H1 (cell line): Measurements from ENCODE around the gene ONECUT3. TPM values are rescaled to one million over a fixed set of nuclear protein-coding genes. Genes with fewer than 3 reads are reported as not detected.

Experiments
- CTCF ChIA-PET: fragments of 300-600 bp; sonication (Branson Sonifier 250); formaldehyde crosslinking; loops from one replicate; lab custom pipeline; 2021; ENCODE audit not compliant: partially characterized antibody; lab: Charles Lee
- POLR2A ChIA-PET: fragments of 300-600 bp; sonication (Branson Sonifier 250); formaldehyde crosslinking; loops from one replicate; lab custom pipeline; 2021; ENCODE audit warnings: inconsistent platforms; ENCODE audit not compliant: partially characterized antibody; lab: Charles Lee
- DNase-seq, 2 experiments: peaks; one replicate each; pipeline versions ENCODE4 v3.0.0 to v3.0.0-alpha.2; 2010 to 2022; ENCODE audit warnings: low spot score in 2 of 2, low read depth in 1 of 2, mixed read lengths in 1 of 2
- FAIRE-seq: peaks from 2 replicates; lab custom pipeline; 2011; peaks lifted over from hg19 to GRCh38; lab: Jason Lieb, UNC
- H2AFZ ChIP-seq: 2 replicates; pipeline ENCODE4 v1.8.1; 2012; ENCODE audit warnings: low read length, inconsistent platforms
- H2AK5ac ChIP-seq: 2 replicates; pipeline ENCODE4 v1.6.1; 2013; ENCODE audit warnings: low read depth, low read length
- H2BK120ac ChIP-seq: replicated peaks from 2 replicates; pipeline ENCODE3; 2013; ENCODE audit warnings: low read depth, low read length, inconsistent platforms
- H2BK12ac ChIP-seq: 2 replicates; pipeline ENCODE4 v1.6.1; 2013; ENCODE audit warnings: low read depth, low read length
- H2BK15ac ChIP-seq: 2 replicates; pipeline ENCODE4 v1.6.1; 2013; ENCODE audit warnings: low read length
- H2BK20ac ChIP-seq: 2 replicates; pipeline ENCODE4 v1.6.1; 2013; ENCODE audit warnings: low read length
- H2BK5ac ChIP-seq: 2 replicates; pipeline ENCODE4 v1.6.1; 2013; ENCODE audit warnings: low read depth, low read length
- H3K14ac ChIP-seq: 2 replicates; pipeline ENCODE4 v1.6.1; 2013; ENCODE audit warnings: inconsistent platforms; ENCODE audit not compliant: insufficient read length
- H3K18ac ChIP-seq: 2 replicates; pipeline ENCODE4 v1.6.1; 2013; ENCODE audit warnings: low read length; ENCODE audit errors: extremely low read depth
- H3K23ac ChIP-seq: 2 replicates; pipeline ENCODE4 v1.6.1; 2013; ENCODE audit warnings: inconsistent platforms; ENCODE audit not compliant: insufficient read length
- H3K23me2 ChIP-seq: 2 replicates; pipeline ENCODE4 v1.6.1; 2013; ENCODE audit warnings: low read depth, low read length
- H3K27ac ChIP-seq: 2 replicates; pipeline ENCODE4 v1.6.1; 2011; ENCODE audit warnings: low read depth, low read length, inconsistent platforms
- H3K27me3 ChIP-seq, 4 experiments: replicated peaks in 1 of 4; 1 replicate in 1 of 4; 2 replicates in 3 of 4; pipeline versions ENCODE4 v1.6.1 to v1.8.1; 2011 to 2013; ENCODE audit warnings: low read length in 3 of 4, mild to moderate bottlenecking in 3 of 4, inconsistent platforms in 2 of 4, mixed read lengths in 2 of 4, moderate library complexity in 1 of 4; ENCODE audit not compliant: control insufficient read depth in 3 of 4, insufficient read depth in 3 of 4; ENCODE audit errors: extremely low read depth in 1 of 4
- H3K36me3 ChIP-seq, 4 experiments: 2 replicates each; pipeline versions ENCODE4 v1.6.1 to v1.8.1; 2011 to 2013; ENCODE audit warnings: mild to moderate bottlenecking in 4 of 4, low read length in 3 of 4, moderate library complexity in 2 of 4, control low read depth in 1 of 4, inconsistent platforms in 1 of 4; ENCODE audit not compliant: insufficient read depth in 4 of 4, control insufficient read depth in 2 of 4
- H3K4ac ChIP-seq: replicated peaks from 2 replicates; pipeline ENCODE3; 2013; ENCODE audit warnings: low read length, low read depth, mixed read lengths, inconsistent platforms; ENCODE audit not compliant: insufficient read length
- H3K4me1 ChIP-seq, 4 experiments: replicated peaks in 1 of 4; 1 replicate in 1 of 4; 2 replicates in 3 of 4; pipeline versions ENCODE4 v1.6.1 to v1.8.1; 2011 to 2013; ENCODE audit warnings: low read length in 3 of 4, inconsistent platforms in 2 of 4, mixed read lengths in 1 of 4; ENCODE audit not compliant: insufficient read depth in 4 of 4, control insufficient read depth in 3 of 4
- H3K4me2 ChIP-seq, 2 experiments: 2 replicates each; pipeline versions ENCODE4 v1.6.1 to v1.8.1; 2011 to 2013; ENCODE audit warnings: low read depth in 2 of 2, low read length in 2 of 2, control low read depth in 1 of 2, inconsistent platforms in 1 of 2, mild to moderate bottlenecking in 1 of 2; ENCODE audit not compliant: insufficient read depth in 1 of 2
- H3K4me3 ChIP-seq, 4 experiments: fragments of 200-600, 300-600 bp in 1 of 4; sonication (generic), shearing (Covaris generic), sonication (Bioruptor Twin) in 1 of 4; 2 replicates each; pipeline versions ENCODE4 v1.5.1 to v1.8.1; 2011 to 2016; ENCODE audit warnings: low read length in 4 of 4, low read depth in 3 of 4, control low read depth in 2 of 4, inconsistent platforms in 2 of 4, mild to moderate bottlenecking in 2 of 4, mixed read lengths in 1 of 4, moderate library complexity in 1 of 4; ENCODE audit not compliant: insufficient read depth in 2 of 4; ENCODE audit errors: extremely low read depth in 1 of 4
- H3K56ac ChIP-seq: replicated peaks from 2 replicates; pipeline ENCODE3; 2013; ENCODE audit warnings: low read depth, mild to moderate bottlenecking, mixed read lengths, low read length, inconsistent platforms; ENCODE audit not compliant: insufficient read length
- H3K79me1 ChIP-seq: 2 replicates; pipeline ENCODE4 v1.6.1; 2013; ENCODE audit warnings: low read depth, low read length, control low read depth
- H3K79me2 ChIP-seq, 2 experiments: 2 replicates each; pipeline versions ENCODE4 v1.6.1 to v1.8.1; 2012 to 2013; ENCODE audit warnings: low read length in 2 of 2, mild to moderate bottlenecking in 2 of 2, inconsistent platforms in 1 of 2; ENCODE audit not compliant: insufficient read depth in 2 of 2, control insufficient read depth in 1 of 2
- H3K9ac ChIP-seq, 4 experiments: replicated peaks in 1 of 4; 1 replicate in 1 of 4; 2 replicates in 3 of 4; pipeline versions ENCODE4 v1.6.1 to v1.8.1; 2011 to 2013; ENCODE audit warnings: low read depth in 3 of 4, low read length in 3 of 4, control low read depth in 2 of 4, mild to moderate bottlenecking in 2 of 4, moderate library complexity in 2 of 4, inconsistent platforms in 1 of 4; ENCODE audit errors: extremely low read depth in 1 of 4
- H3K9me3 ChIP-seq, 2 experiments: 2 replicates each; pipeline versions ENCODE4 v1.6.1 to v1.8.1; 2012 to 2013; ENCODE audit warnings: mild to moderate bottlenecking in 2 of 2, moderate library complexity in 2 of 2, control low read depth in 1 of 2, inconsistent platforms in 1 of 2, low read depth in 1 of 2, low read length in 1 of 2, mixed read lengths in 1 of 2; ENCODE audit not compliant: insufficient read depth in 2 of 2
- H4K20me1 ChIP-seq, 2 experiments: replicated peaks in 1 of 2; 2 replicates each; pipeline versions ENCODE3 to v1.8.1; 2011 to 2013; ENCODE audit warnings: inconsistent platforms in 2 of 2, low read length in 2 of 2, mild to moderate bottlenecking in 1 of 2; ENCODE audit not compliant: insufficient read depth in 2 of 2, control insufficient read depth in 1 of 2
- H4K5ac ChIP-seq: 2 replicates; pipeline ENCODE4 v1.6.1; 2013; ENCODE audit warnings: low read length, low read depth, mixed read lengths, inconsistent platforms; ENCODE audit not compliant: insufficient read length
- H4K8ac ChIP-seq: 2 replicates; pipeline ENCODE4 v1.8.0; 2013; ENCODE audit warnings: mild to moderate bottlenecking, moderate library complexity, low read length, inconsistent platforms; ENCODE audit not compliant: insufficient read depth; ENCODE audit errors: extremely low read depth
- H4K91ac ChIP-seq: replicated peaks from 2 replicates; pipeline ENCODE3; 2013; ENCODE audit warnings: low read length, mixed read lengths, inconsistent platforms; ENCODE audit not compliant: insufficient read length
- CBX5 ChIP-seq: fragments of 300-800, 300-1000 bp; sonication (generic); IDR thresholded peaks from 2 replicates; pipeline ENCODE4 v1.7.1; 2016; ENCODE audit warnings: antibody characterized with exemption, low read length, low read depth
- CHD1 ChIP-seq: IDR thresholded peaks from 2 replicates; pipeline ENCODE4 v1.6.1; 2012; ENCODE audit warnings: low read depth, low read length, improper control_type of control experiment
- CREB1 ChIP-seq: IDR thresholded peaks from 2 replicates; pipeline ENCODE4 v1.6.1; 2012; ENCODE audit warnings: inconsistent platforms
- CTCF ChIP-seq, 3 experiments: IDR thresholded peaks; 1 replicate in 2 of 3; 2 replicates in 1 of 3; pipeline versions ENCODE4 v1.5.1 to v1.6.1; 2011; ENCODE audit warnings: low read length in 3 of 3, mild to moderate bottlenecking in 3 of 3, inconsistent platforms in 2 of 3, low read depth in 1 of 3, moderate library complexity in 1 of 3; ENCODE audit not compliant: insufficient read depth in 1 of 3; ENCODE audit errors: control extremely low read depth in 1 of 3
- NANOG ChIP-seq: IDR thresholded peaks from 2 replicates; pipeline ENCODE4 v1.6.1; 2011; ENCODE audit warnings: low read length, low read depth, mild to moderate bottlenecking, inconsistent platforms; ENCODE audit not compliant: insufficient read depth, poor library complexity, severe bottlenecking
- NRF1 ChIP-seq: IDR thresholded peaks from 2 replicates; pipeline ENCODE4 v1.6.1; 2011; ENCODE audit warnings: mild to moderate bottlenecking, low read depth, low read length, improper control_type of control experiment
- RFX5 ChIP-seq: IDR thresholded peaks from 2 replicates; pipeline ENCODE4 v1.6.1; 2011; ENCODE audit warnings: low read depth, low read length, improper control_type of control experiment, borderline replicate concordance
- SIN3A ChIP-seq, 2 experiments: IDR thresholded peaks in 1 of 2; conservative IDR thresholded peaks in 1 of 2; 2 replicates each; pipeline ENCODE4 v1.6.1; 2011 to 2012; ENCODE audit warnings: low read length in 2 of 2, improper control_type of control experiment in 1 of 2, low read depth in 1 of 2, mild to moderate bottlenecking in 1 of 2
- TAF1 ChIP-seq: IDR thresholded peaks from 2 replicates; pipeline ENCODE4 v1.6.1; 2011; ENCODE audit warnings: mild to moderate bottlenecking, low read depth, low read length
- whole genome bisulfite sequencing, 2 experiments: shearing (Covaris generic) in 1 of 2; methylation state at CpG; one replicate each; pipeline versions ENCODE4 v1.1.6 to v1.1.7; 2013 to 2015; ENCODE audit warnings: low lambda C conversion rate in 2 of 2, mixed read lengths in 2 of 2, inconsistent platforms in 1 of 2, low coverage in 1 of 2, missing lambda C conversion rate in 1 of 2; ENCODE audit not compliant: insufficient replicate concordance in 2 of 2, insufficient coverage in 1 of 2, insufficient read length in 1 of 2; ENCODE audit errors: extremely low coverage in 1 of 2, missing lambda C conversion rate in 1 of 2; 5-methylcytosine and 5-hydroxymethylcytosine counted together
- polyA plus RNA-seq, 7 experiments: library from polyadenylated mRNA; depleted of rRNA in 3 of 7; stranded (reverse) in 5 of 7; unstranded in 2 of 7; fragments of >200 nt in 5 of 7; fragments of 200-250 nt in 2 of 7; gene quantifications; 1 replicate in 5 of 7; 2 replicates in 1 of 7; 4 replicates in 1 of 7; pipeline versions ENCODE4 v1.2.1 to v1.2.3, GENCODE V29; 2011 to 2013; ENCODE audit warnings: missing spikeins in 2 of 7, mixed read lengths in 2 of 7
- total RNA-seq: library from RNA; stranded (reverse); fragmentation: NEBNext Ultra II Directional; extraction: Animal tissue kit (Norgen Biotek cat#: 25700); gene quantifications from 2 replicates; pipeline ENCODE4 v1.2.1, GENCODE V29; 2021

The ONECUT3 gene
- total and polyA plus RNA-seq, 2 of the 8 experiments (the other 6 are each of a cell fraction or from before 2014, with no cell fraction given) = not detected

GRCh38 chr19:1806184-1807029 is 53.1 kb downstream of the ONECUT3 start:
- Histone ChIP-seq H3K79me1 (no peaks in the 10 kb centered on the region), H4K8ac (peak overlapping the region; percentile 68), H3K9ac (no peak overlapping the region), H3K36me3 (no peaks in the 10 kb centered on the region), H3K23ac (no peak overlapping the region), H3K9me3 (no peaks in the 10 kb centered on the region), H3K18ac (no peak overlapping the region; the same call in 1 of the 2 replicates), H3K4me2 (no peak overlapping the region), H2BK20ac (no peak overlapping the region), H3K79me2 (no peaks in the 10 kb centered on the region), H2AFZ (no peak overlapping the region), H3K14ac (no peak overlapping the region), H2BK12ac (no peak overlapping the region), H4K20me1 (no peaks in the 10 kb centered on the region), H2AK5ac (no peak overlapping the region), H3K27me3 (peaks cover 0 to 3% (median 0%) of the 10 kb centered on the region in 4 experiments; a peak in 3 of 7 replicates), H4K5ac (no peak overlapping the region), H3K27ac (no peak overlapping the region), H2BK5ac (no peak overlapping the region), H3K4ac (no peak overlapping the region), H2BK120ac (no peak overlapping the region), H3K4me1 (no peaks in the 10 kb centered on the region), H3K23me2 (no peaks in the 10 kb centered on the region), H2BK15ac (no peak overlapping the region), H3K56ac (no peak overlapping the region), H3K4me3 (no peak overlapping the region), H4K91ac (no peak overlapping the region)
- WGBS, 2 experiments = 91% methylated on average over 43 of the region's 45 CpGs; no CpG with 5 or more reads in 1 of the 2 experiments
- DNase-seq (no peak), FAIRE-seq (no peak)
- ChIA-PET POLR2A (no interaction called here), CTCF (interaction anchor here (1.0 to 6.2 kb wide), 9 partner anchors 10 to 260 kb away, joined by 3 to 73 read pairs (median 4); no protein-coding TSS in a partner anchor)
- TF ChIP-seq RFX5 (no peak), NRF1 (no peak), SIN3A (conservative IDR thresholded peaks at IDR 0.05 in 1 of 2, IDR thresholded peaks at IDR 0.05 in 1 of 2; ENCODE audit: low read depth in 1 of 2, low read length in 2 of 2) (no peak), CTCF (IDR thresholded peaks at IDR 0.05; ENCODE audit: control extremely low read depth in 1 of 3, insufficient read depth in 1 of 3, low read depth in 1 of 3, low read length in 3 of 3) (no peak), CHD1 (no peak), CBX5 (no peak), TAF1 (no peak), NANOG (no peak), CREB1 (no peak)
